Renal pelvis (tissue), 4 donors: ENCODE measurements around the gene SHC3. TPM values are rescaled to one million over a fixed set of nuclear protein-coding genes. Genes with fewer than 3 reads are reported as not detected.

Source experiments
- DNase-seq: peaks from one replicate; pipeline ENCODE4 v3.0.0-alpha.2; 2013
- polyA plus RNA-seq, 3 donors: library from polyadenylated mRNA; unstranded; fragments of 120-200 nt; gene quantifications; one replicate each; pipeline ENCODE4 v1.2.1, GENCODE V29; 2013; ENCODE audit not compliant: insufficient read length in 3 of 3

SHC3 gene
- polyA plus RNA-seq, 3 donors, result 2.3 to 3.0 (median 2.4) TPM

DNA sequence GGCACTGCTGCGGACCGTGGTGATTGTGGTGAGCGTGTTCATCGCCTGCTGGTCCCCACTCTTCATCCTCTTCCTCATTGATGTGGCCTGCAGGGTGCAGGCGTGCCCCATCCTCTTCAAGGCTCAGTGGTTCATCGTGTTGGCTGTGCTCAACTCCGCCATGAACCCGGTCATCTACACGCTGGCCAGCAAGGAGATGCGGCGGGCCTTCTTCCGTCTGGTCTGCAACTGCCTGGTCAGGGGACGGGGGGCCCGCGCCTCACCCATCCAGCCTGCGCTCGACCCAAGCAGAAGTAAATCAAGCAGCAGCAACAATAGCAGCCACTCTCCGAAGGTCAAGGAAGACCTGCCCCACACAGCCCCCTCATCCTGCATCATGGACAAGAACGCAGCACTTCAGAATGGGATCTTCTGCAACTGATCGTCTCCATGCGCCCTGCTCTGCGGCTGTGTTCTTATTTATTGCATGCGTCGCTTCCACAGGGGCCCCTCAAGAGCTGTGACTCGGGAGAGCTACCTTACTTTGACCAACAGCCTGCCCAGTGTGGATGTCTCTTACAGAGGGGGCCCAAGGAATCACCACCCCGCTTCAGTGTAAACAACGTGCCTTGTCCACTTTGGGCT, 176.6 kb downstream of the SHC3 start:
- DNase-seq, result no peak

DNA sequence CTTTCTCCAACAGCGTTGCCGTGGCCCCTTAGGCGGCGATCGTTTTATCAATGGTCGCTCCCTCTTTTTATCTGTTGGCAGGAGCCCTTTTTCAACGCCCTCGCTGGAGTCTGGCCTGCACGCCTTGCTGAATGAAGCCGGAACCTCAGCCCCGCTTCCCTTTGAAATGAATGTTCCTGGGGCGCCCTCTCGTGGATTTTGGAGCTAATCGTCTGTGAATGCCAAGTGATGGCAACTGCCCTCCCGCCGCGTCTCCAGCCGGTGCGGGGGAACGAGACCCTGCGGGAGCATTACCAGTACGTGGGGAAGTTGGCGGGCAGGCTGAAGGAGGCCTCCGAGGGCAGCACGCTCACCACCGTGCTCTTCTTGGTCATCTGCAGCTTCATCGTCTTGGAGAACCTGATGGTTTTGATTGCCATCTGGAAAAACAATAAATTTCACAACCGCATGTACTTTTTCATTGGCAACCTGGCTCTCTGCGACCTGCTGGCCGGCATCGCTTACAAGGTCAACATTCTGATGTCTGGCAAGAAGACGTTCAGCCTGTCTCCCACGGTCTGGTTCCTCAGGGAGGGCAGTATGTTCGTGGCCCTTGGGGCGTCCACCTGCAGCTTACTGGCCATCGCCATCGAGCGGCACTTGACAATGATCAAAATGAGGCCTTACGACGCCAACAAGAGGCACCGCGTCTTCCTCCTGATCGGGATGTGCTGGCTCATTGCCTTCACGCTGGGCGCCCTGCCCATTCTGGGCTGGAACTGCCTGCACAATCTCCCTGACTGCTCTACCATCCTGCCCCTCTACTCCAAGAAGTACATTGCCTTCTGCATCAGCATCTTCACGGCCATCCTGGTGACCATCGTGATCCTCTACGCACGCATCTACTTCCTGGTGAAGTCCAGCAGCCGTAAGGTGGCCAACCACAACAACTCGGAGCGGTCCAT, 177.4 kb downstream of the SHC3 start:
- peak; percentile 90 for DNase-seq

DNA sequence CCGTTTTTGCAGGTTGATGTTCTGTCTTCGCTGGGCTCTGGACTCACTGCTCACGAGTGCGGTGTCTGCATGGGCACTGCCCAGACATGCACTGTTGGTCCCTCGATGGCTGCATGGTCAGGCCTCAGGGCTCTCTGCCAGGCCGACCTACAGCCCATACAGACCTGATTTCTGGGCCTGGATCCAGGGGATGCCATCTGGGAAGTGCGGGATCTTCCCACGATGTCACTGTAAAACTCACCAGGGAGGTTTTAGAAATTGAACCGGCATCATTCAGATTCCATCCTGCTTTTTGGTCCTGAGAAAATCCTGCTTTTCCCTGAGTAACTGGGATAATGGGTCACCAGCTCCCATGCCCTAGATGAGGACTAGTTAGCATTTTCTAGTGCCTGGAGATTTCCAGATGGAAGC, 178.2 kb downstream of the SHC3 start:
- no peak for DNase-seq

DNA sequence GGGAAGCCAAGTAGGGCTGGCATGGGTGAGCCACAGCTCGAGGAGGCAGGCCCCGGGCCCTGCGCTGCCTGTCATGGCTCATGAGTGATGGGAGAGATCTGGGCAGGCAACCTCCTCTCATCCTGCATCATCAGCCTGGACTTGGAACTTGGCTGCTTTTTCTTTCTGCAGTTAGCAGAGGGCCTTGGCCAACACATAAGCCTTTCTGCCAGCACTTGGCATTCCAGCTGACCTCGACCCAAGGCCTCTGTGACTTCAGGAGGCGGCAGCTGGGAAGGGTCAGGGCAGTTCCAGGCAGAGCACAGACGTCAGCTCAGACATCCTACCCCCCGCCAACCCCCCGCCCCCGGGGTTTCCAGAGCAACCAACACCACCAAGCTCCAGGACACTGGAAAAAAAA, 179.7 kb downstream of the SHC3 start:
- DNase-seq, result no peak

DNA sequence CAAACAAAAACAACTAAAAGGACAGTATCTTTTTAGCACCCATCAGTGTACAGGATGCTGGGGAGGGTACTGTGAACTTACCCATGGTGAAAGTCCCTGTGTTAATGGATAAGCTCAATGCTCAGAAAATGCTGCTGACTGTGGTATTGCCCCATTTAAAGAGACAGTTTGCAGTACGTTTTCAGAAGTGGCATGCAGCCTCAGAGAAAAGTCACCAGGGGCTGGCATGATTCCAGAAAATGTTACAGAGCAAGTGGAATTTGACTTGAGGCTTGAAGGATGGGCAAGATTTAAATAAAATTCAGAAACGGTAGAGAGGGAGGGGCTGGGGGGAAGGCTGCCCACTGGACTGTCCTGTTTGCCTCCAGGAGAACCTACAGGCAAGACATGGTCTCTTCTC, 180.1 kb downstream of the SHC3 start:
- no peak for DNase-seq

DNA sequence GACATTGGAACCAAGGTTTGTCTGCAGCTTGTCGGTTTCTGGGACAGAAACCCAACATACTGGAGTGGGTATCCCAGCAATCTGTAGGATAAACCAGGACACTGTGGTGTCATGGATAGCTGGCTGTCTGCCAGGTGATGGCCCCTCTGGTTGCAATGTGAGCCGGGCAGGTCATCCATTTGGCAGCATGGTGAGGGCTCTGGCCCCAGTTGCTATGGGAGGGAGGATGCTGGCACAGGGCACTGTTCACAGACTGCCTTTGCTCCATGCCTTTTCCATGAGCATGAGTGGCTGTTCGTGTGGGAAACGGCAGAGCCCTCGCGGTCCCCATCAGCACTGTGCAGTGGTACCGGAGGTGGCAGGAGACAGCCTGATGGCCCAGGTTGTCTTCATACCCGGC, 181.0 kb downstream of the SHC3 start:
- no peak for DNase-seq

DNA sequence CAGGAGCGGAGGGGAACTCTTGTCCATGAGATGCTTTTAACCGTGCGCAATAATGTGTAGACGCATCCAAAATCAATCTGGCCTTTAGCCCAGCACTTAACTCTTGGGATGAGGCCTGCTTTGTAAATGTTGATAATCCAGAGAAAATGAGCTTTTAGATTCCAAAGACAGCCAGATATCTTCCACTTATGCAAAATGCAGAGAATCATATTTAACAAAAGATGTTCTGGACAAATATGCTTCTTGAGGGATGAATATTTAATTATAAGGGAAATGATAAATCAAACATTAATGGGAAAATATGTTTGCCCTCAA, 181.7 kb downstream of the SHC3 start:
- DNase-seq, result no peak

DNA sequence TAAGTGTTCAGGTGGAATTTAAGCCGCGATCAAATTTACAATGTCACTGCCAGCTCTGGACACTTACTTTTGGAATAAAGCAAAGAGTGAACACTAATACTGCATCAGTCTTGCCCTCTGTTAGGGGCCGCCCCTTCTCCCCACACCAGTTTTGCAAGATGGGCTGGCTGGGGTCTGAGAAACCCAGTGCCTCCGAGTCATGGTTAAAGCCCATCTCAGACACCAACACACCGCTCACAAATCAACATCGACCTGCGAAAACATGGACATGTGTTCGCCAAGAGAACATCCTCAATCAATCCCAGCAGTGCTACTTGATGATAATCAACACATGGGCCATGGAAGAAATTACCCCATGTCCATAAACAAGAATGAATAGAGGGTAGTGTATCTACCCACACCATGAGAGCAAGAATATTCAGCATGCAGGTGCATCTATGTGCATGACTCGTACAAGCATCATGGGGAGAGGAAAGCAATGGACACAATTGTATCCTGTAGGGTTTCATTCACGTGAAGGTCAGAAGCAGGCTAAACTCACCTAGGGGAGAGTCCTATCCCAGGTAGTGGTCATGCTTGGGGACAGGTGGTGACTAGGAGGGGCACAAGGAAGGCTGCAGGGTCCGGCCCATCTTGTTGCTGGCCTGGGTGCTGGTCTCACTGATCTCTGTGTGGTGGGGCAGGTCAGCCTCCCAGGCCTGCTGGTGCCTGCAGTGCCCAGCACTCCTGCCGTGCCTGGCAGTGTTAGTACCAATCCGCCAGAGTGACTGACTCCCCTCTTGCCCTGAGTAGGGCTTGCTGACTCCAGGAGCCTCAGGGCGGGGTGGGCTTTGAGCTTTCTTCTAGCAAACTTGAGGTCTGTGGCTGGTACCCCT, 182.3 kb downstream of the SHC3 start:
- no peak for DNase-seq

DNA sequence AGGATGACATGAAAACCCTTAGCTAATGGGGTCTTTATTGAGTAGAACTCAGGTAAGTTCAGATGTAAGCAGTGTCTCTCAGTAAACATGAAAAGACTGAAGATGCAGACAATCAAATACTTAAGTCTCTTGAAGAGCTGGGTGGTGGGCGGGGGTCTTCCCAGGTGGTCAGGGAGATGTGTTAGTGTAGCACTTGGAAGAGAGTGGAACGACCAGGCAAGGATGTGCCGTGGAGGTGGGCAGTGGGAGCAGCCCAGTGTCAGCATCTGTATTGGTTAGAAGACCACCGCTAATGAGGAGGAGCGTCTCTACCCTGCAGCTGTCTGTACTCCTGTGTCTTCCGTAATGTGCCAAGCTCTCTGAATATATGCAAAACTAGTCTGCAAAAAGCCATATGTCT, 183.0 kb downstream of the SHC3 start:
- DNase-seq, result no peak

DNA sequence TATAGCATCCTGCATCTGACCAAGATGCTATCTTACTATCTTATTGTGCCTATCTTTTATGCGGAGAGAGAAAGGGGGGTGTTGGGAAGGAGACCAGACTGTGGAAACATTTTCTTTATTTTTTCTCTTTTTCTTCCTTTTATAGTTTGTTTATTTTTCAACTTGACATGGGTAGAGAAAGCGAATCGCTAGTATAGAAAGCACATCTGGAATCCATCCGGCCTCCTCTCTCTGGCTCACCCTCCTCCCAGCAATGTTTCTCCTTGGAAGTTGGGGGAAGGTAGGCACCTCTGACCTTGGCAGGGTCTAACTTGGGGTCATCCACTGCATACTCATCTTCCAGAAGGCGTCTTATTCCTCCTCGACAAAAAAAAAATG, 183.4 kb downstream of the SHC3 start:
- no peak for DNase-seq

DNA sequence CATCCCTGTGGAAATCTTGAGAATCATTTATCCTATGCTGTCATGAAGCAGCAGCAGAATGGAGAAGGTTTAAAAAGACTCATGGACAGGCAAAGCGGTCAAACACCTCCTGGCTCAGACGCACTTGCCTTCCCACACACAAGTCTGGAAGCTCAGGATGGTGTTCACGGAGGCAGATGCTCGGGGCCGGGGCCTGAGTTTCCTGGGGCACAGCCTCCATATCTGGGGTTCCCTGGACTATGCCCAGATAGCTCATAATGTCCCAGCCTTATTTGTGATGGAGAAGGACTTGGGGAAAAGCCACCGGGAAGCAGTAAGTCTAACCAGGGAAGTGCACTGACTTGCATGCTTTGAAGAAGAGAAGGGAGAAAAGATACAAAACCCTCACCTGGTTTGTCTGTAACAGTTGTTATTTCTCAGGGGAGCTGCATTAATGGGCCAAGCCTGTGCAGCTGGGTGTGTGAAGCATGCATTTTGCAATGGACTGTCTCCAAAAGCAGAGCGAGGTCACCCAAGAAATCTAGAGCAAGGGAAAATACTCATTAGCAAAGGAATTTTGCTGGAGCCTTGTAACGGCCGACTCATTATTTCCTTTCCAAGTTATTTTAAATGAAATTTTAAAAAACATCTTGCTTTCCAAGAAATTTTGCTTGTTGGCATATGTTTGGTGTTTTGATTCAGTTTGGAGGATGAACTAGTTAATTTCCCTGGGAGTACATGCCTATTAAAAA, 184.0 kb downstream of the SHC3 start:
- no peak for DNase-seq

DNA sequence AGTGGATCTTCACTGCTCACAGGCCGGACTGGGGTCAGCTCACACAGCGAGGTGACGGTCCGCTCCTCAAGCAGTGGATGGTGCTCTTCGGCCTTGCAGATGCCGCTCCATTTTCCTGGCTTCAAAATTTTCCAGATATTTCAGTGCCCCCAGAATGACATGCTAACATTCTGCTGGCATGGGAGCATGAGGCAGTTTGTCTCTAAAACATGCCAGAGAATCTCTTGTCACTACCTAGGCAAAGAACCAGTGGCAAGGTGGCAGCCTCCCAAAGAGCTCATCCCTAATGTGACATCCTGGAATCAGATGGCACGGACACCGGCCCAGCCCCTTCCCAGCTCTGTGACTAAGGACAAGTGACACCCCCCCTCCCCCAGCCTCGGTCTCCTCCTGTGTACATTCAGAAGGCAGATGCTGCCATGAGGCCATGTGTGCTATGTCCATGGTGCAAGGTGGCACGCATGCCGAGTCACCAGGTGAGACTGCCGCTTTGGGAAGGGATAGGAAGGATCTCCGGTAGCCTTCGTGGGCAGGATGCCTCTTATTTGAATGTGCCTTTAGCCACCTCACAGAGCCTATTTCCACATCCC, 184.7 kb downstream of the SHC3 start:
- DNase-seq, result no peak

DNA sequence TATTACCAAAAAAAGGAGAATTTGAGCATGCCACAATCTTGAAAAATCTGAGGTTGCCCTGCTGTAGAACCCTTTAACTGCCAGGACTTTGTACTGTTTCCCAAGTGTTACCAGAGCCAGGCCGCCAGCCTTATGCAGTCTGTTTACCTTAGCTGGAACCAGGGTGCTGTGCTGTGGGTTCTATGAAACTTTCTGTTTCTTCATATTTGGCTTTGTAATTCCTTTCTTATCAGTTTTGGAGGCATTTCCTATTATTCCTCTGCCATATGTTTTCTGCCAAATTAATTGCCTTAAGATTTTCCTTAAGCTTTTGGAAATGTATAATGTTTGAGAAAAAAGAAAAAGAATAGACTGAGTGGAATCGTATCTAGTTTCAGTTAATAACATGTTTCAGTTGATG, 185.3 kb downstream of the SHC3 start:
- DNase-seq, result no peak

DNA sequence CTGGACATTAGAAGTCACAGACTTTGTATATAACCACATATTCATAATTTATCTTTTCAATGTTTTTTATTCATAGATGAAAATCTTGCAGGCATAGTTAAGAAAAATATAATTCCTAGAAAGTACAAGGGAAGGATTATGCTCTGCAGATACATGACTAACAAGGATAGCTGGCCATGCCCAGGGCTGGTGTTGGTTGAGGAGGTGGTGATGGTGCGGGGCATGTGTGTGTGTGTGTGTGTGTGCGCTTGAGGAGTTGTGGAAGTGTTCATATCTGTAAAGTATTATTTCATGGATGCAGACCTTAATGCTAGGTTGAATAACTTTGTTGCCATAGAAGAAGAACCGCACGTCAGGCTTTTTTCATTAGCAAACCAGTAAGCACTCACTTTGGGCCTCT, 186.1 kb downstream of the SHC3 start:
- no peak for DNase-seq

DNA sequence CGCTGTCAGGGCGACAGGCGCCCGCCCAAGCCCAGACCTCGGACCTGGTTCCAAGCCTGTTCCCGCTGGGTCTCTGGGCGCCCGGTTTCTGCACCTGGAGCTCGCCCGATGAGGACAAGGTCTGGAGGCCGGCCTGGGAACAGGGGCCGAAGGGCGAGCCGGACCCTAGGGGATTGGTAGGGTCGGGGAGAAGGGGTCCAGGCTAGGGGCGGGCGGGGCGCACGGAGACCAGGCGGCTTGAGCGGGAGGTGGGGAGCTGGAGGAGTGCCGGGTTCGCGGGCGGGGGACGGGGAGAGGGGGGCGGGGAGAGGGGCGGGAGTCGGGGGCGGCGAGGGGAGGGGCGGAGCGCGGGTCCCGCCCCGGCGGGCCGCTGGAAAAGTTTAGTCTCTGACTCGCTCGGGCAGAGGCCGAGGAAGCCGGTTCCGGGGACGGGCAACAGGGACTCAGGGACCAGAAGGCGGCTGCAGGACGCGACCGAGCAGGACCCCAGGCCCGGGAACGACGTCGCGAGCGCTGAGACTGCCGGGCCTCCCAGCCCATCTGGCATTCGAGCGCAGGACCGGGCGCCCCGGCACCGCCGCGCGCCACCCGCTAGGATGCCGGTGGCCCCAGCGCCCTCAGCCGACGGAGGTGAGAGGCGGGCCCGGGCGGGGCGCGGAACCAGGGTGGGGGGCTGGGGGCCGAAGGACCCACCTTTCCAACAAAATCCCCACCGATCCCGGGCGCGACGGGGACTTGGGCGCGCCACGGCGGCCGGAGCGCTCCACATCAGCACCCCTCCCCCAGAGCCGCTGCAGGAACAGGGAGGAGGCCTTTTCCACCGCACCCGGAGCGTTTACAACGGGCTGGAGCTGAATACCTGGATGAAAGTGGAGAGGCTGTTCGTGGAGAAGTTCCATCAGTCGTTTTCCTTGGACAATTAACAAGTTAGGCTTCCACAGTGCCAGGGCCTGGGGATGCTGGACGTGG, 187.3 kb downstream of the SHC3 start, which contains the start of gene S1PR3:
S1PR3 (plus strand) TSS at position 403 of the 969 bp plus-strand sequence. CDS start 9,733 bp downstream, outside the sequence.
- DNase-seq, result peak; percentile 61

DNA sequence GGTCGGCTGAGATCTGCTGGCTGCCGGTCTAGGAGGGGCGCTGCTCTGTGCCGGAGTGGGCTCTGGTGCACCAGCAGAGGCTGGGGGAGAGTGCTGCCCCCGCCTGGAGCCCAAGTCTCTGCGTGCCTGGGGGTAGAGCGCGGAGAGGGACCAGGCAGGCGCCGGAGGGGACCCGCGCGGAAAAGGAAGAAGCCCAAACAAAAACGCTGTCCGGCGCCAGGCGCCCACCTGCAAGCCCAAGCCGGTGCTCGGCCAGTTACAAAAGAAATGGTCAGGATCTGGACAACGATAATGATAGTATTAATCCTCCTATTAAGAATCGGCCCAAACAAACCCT, 187.9 kb downstream of the SHC3 start:
- DNase-seq, result no peak

DNA sequence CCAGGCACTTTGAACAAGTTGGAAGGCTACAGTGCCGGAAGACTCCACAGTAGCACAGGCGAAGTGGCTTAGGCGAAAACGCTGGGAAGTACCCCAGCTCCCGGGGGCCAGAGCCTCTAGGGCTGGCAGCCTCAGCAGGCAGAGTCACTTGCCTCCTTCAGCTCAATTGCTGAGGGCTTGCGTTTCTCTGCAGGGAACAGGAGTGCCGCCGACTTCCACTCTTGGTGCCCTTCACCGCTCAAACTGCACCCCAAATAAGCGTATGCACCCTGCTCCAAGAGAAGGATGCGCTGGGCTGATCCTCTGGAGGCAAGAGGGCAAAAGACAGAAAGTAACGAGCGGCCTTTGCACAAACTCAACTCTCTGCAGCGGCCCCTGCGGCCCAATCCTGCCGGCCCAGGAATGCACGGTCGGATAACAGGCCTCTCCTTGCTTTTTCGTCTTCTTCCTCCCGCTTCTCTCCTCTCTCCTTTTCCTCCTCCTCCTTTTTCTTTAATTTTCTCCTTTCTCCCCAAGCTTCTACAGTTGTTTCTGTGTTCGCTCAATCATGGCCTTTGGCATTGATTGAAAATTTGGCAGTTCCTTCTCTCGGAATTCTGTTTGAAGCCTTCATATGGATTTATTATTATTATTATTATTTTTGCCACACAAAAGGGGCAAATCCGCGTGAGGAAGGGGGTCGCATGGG, 188.4 kb downstream of the SHC3 start:
- no peak for DNase-seq

DNA sequence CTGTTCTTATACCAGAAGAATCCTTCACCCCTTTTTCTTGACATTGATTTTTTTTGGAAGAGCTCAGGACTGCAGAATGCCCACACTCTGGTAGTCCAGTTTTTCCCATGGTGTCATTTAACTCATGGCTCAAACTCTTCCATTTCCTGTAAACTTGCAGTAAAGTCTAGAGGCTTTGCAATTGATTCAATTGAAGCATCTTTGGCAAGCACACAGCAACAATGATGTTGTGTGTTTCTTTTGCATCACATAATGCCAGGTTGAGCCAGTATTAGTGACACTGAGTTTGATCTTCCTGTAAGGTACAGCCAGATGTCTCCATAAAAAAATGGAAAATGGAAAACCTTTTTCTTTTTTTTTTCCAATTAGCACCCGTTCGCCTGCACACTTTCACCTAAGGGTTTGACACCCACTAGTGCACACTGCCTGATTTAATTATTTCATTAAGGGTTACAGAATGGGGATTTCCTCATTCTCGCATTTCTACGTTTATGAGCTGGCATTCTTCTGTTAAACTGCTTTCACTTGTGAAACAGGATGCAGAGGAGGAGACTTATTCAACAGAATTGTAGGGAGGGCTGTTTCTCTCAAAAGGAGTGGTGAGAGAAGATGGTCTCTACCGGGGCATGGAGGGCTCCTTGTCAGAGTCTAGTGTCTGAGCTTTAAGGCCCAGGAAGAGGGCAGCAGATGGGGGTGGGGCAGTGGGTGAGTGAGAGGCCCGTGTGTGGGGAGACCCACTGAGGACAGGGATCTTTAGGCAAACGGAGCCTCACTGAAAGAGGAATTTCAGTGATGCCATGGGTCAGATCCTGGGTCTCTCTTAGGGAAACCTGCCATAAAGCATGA, 189.6 kb downstream of the SHC3 start:
- DNase-seq, result no peak

DNA sequence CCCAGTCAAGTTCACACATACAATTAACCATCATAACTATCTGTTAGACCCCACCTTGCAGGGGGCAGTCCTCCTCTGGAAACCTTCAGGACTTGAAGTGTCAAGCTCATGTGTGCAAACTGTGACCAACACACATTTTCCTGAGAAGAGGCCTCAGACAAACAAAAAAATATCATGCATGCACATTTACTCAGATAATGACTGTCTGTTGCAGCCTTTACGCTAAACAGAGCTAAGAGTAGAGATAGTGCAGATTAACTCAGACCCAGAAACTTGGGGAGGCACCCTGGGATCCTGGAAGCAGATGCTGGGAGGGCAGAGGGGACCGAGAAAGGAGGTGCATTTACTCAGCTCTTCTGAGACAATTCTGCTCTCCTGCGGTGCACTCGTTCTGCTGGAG, 191.0 kb downstream of the SHC3 start:
- no peak for DNase-seq
